HepG2 (cell line): ENCODE measurements around the gene SAP25. TPM values are rescaled to one million over a fixed set of nuclear protein-coding genes. Genes with fewer than 3 reads are reported as not detected.

Source experiments
- CAMTA2 ChIP-seq: sonication (generic); formaldehyde crosslinking; IDR thresholded peaks from 2 replicates; pipeline ENCODE4 v1.4.0; 2020; ENCODE audit warnings: mild to moderate bottlenecking, missing genetic modification reagents, borderline replicate concordance
- CBX2 ChIP-seq, 2 experiments: fragments of 200-600 bp in 1 of 2; sonication (generic); formaldehyde crosslinking in 1 of 2; IDR thresholded peaks; 2 replicates each; pipeline versions ENCODE4 v1.7.0 to v1.8.1; 2018 to 2022; ENCODE audit warnings: low read depth in 2 of 2, low read length in 1 of 2, mild to moderate bottlenecking in 1 of 2, missing genetic modification reagents in 1 of 2
- CCAR2 ChIP-seq: fragments of 200-400 bp; formaldehyde crosslinking; optimal IDR thresholded peaks from 2 replicates; pipeline ENCODE3; 2018; ENCODE audit warnings: low read depth, mild to moderate bottlenecking, low read length, moderate library complexity
- CCDC6 ChIP-seq: sonication (generic); formaldehyde crosslinking; IDR thresholded peaks from 2 replicates; pipeline ENCODE4 v1.8.1; 2022; ENCODE audit warnings: mild to moderate bottlenecking, missing genetic modification reagents, moderate library complexity
- GLI4 ChIP-seq: sonication (generic); formaldehyde crosslinking; IDR thresholded peaks from 2 replicates; pipeline ENCODE4 v1.5.1; 2020; ENCODE audit warnings: missing genetic modification reagents, mild to moderate bottlenecking, moderate library complexity, borderline replicate concordance
- HOXA9 ChIP-seq: sonication (generic); formaldehyde crosslinking; IDR thresholded peaks from 2 replicates; pipeline ENCODE4 v1.8.1; 2022; ENCODE audit warnings: missing genetic modification reagents, mild to moderate bottlenecking, moderate library complexity, borderline replicate concordance
- MTA1 ChIP-seq: sonication (generic); formaldehyde crosslinking; IDR thresholded peaks from 2 replicates; pipeline ENCODE4 v1.4.0; 2020; ENCODE audit warnings: missing genetic modification reagents, mild to moderate bottlenecking, borderline replicate concordance
- MYNN ChIP-seq: sonication (generic); formaldehyde crosslinking; IDR thresholded peaks from 2 replicates; pipeline ENCODE4 v1.4.0; 2020; ENCODE audit warnings: mild to moderate bottlenecking, low read depth, missing genetic modification reagents
- MZF1 ChIP-seq: sonication (generic); formaldehyde crosslinking; IDR thresholded peaks from 2 replicates; pipeline ENCODE4 v1.8.1; 2023; ENCODE audit warnings: mild to moderate bottlenecking, missing genetic modification reagents, borderline replicate concordance
- NKX3-1 ChIP-seq: sonication (generic); formaldehyde crosslinking; IDR thresholded peaks from 2 replicates; pipeline ENCODE4 v1.5.0; 2020; ENCODE audit warnings: missing genetic modification reagents
- RBFOX2 ChIP-seq: fragments of 200-400 bp; formaldehyde crosslinking; IDR thresholded peaks from 2 replicates; pipeline ENCODE4 v1.6.1; 2017; ENCODE audit warnings: low read depth, mild to moderate bottlenecking, low read length
- SCMH1 ChIP-seq: sonication (generic); formaldehyde crosslinking; IDR thresholded peaks from 2 replicates; pipeline ENCODE4 v1.9.0; 2021; ENCODE audit warnings: missing genetic modification reagents, mild to moderate bottlenecking, borderline replicate concordance
- SNAPC2 ChIP-seq: sonication (generic); formaldehyde crosslinking; IDR thresholded peaks from 2 replicates; pipeline ENCODE4 v1.8.1; 2022; ENCODE audit warnings: mild to moderate bottlenecking, missing genetic modification reagents
- TAF1 ChIP-seq: sonication (generic); formaldehyde crosslinking; IDR thresholded peaks from 2 replicates; pipeline ENCODE4 v1.4.0; 2020; ENCODE audit warnings: missing genetic modification reagents
- TBX2 ChIP-seq: sonication (generic); formaldehyde crosslinking; IDR thresholded peaks from 2 replicates; pipeline ENCODE4 v1.5.0; 2020; ENCODE audit warnings: missing genetic modification reagents, mild to moderate bottlenecking, borderline replicate concordance
- ZBTB7A ChIP-seq: sonication (generic); formaldehyde crosslinking; IDR thresholded peaks from 2 replicates; pipeline ENCODE4 v1.8.0; 2022; ENCODE audit warnings: mild to moderate bottlenecking, missing genetic modification reagents
- ZFY ChIP-seq: sonication (generic); formaldehyde crosslinking; IDR thresholded peaks from 2 replicates; pipeline ENCODE4 v1.4.0; 2020; ENCODE audit warnings: missing genetic modification reagents
- ZNF260 ChIP-seq: sonication (generic); formaldehyde crosslinking; IDR thresholded peaks from 2 replicates; pipeline ENCODE4 v1.4.0; 2020; ENCODE audit warnings: missing genetic modification reagents, low read depth, mild to moderate bottlenecking, borderline replicate concordance
- ZNF335 ChIP-seq: sonication (generic); formaldehyde crosslinking; IDR thresholded peaks from 2 replicates; pipeline ENCODE4 v1.4.0; 2020; ENCODE audit warnings: missing genetic modification reagents
- ZNF460 ChIP-seq: sonication (generic); formaldehyde crosslinking; IDR thresholded peaks from 2 replicates; pipeline ENCODE4 v1.5.1; 2020; ENCODE audit warnings: missing genetic modification reagents, mild to moderate bottlenecking, borderline replicate concordance
- ZNF549 ChIP-seq: sonication (generic); formaldehyde crosslinking; IDR thresholded peaks from 2 replicates; pipeline ENCODE4 v1.5.0; 2020; ENCODE audit warnings: missing genetic modification reagents
- ZNF83 ChIP-seq: sonication (generic); formaldehyde crosslinking; IDR thresholded peaks from 2 replicates; pipeline ENCODE4 v1.4.0; 2020; ENCODE audit warnings: missing genetic modification reagents, mild to moderate bottlenecking, borderline replicate concordance
- ZNF839 ChIP-seq: sonication (generic); formaldehyde crosslinking; IDR thresholded peaks from 2 replicates; pipeline ENCODE4 v1.4.0; 2020; ENCODE audit warnings: missing genetic modification reagents, mild to moderate bottlenecking, borderline replicate concordance
- polyA plus RNA-seq, 8 experiments: library from polyadenylated mRNA; depleted of rRNA in 3 of 8; stranded (reverse) in 7 of 8; unstranded in 1 of 8; fragments of >200 nt; fragmentation: Illumina TruSeq in 4 of 8; extraction: Trizol in 4 of 8; gene quantifications; 2 replicates each; pipeline versions ENCODE4 v1.2.1 to v1.2.3, GENCODE V29; 2011 to 2016; ENCODE audit warnings: low read depth in 4 of 8, missing spikeins in 1 of 8, mixed read lengths in 1 of 8; ENCODE audit not compliant: insufficient read depth in 1 of 8
- total RNA-seq, 5 experiments: library from RNA; depleted of rRNA; stranded (reverse); fragments of >200 nt; fragmentation: Illumina TruSeq; extraction: Trizol; gene quantifications; 2 replicates each; pipeline ENCODE4 v1.2.3, GENCODE V29; 2016; ENCODE audit warnings: low read depth in 1 of 5
- TF ChIP-seq, protein P1 (sequence below): conservative IDR thresholded peaks from 2 replicates; pipeline ENCODE4 v1.6.1; 2018; ENCODE audit warnings: missing genetic modification reagents
- TF ChIP-seq, protein P2 (sequence below): sonication (generic); formaldehyde crosslinking; IDR thresholded peaks from 2 replicates; pipeline ENCODE4 v1.4.0; 2020; ENCODE audit warnings: mild to moderate bottlenecking, missing genetic modification reagents

SAP25 gene
- total and polyA plus RNA-seq, 2 of the 13 experiments (the other 11 are each of a cell fraction or from before 2014, with no cell fraction given): 0.15 to 0.20 TPM

DNA sequence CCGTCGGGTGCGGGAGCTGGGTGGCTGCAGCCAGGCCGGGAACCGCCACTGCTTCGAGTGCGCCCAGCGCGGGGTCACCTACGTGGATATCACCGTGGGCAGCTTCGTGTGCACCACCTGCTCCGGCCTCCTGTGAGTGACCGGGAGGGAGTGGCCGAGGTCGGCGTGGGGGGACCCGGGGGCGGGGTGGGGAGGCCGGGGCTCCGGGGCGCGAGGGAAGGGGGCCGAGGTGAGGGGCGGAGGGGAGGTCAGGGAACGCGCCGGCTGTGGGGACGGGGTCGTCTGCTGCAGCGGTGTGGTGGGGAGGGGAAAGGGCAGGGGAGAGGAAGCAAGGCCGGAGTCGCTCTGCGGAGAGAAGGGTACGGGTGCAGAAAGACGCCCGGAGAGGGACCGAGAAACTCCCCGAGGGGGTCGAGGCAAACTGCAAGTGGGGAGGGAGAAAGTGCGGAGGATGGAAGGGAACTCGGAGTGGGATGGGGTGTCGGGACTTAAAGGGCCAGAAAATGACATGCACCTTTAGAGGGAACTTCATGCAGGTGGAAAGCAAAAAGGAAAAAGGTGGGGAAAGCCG is 34.2 kb downstream of the SAP25 start (continued):
- peak; percentile 28 for TF ChIP-seq TAF1 (CRISPR knock-in tag)
- TF ChIP-seq MYNN (CRISPR knock-in tag): no peak
- no peak for TF ChIP-seq CCAR2
- TF ChIP-seq HOXA9 (CRISPR knock-in tag): no peak
- TF ChIP-seq ZNF260: no peak
- TF ChIP-seq SNAPC2 (CRISPR knock-in tag): no peak
- no peak for TF ChIP-seq ZNF83 (CRISPR knock-in tag)
- TF ChIP-seq MTA1 (CRISPR knock-in tag): peak; percentile 3; the same call in 1 of the 2 replicates
- no peak for TF ChIP-seq ZNF460 (CRISPR knock-in tag)
- TF ChIP-seq, protein P1, sequence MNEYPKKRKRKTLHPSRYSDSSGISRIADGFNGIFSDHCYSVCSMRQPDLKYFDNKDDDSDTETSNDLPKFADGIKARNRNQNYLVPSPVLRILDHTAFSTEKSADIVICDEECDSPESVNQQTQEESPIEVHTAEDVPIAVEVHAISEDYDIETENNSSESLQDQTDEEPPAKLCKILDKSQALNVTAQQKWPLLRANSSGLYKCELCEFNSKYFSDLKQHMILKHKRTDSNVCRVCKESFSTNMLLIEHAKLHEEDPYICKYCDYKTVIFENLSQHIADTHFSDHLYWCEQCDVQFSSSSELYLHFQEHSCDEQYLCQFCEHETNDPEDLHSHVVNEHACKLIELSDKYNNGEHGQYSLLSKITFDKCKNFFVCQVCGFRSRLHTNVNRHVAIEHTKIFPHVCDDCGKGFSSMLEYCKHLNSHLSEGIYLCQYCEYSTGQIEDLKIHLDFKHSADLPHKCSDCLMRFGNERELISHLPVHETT (CRISPR knock-in tag): no peak
- no peak for TF ChIP-seq CCDC6 (CRISPR knock-in tag)
- peak; percentile 88 for TF ChIP-seq RBFOX2
- 0 out of 2 replicates have a peak, but pooled peaks have one; percentile 42 for TF ChIP-seq ZBTB7A
- TF ChIP-seq ZNF335 (CRISPR knock-in tag): no peak
- TF ChIP-seq SCMH1 (CRISPR knock-in tag): no peak
- no peak for TF ChIP-seq ZNF839 (CRISPR knock-in tag)
- no peak for TF ChIP-seq NKX3-1 (CRISPR knock-in tag)
- TF ChIP-seq ZNF549: no peak
- TF ChIP-seq GLI4 (CRISPR knock-in tag): no peak
- no peak for TF ChIP-seq MZF1 (CRISPR knock-in tag)
- no peak for TF ChIP-seq CBX2 (IDR thresholded peaks at IDR 0.05; ENCODE audit: low read depth, low read length)
- no peak for TF ChIP-seq CBX2 (CRISPR knock-in tag; IDR thresholded peaks at IDR 0.05; ENCODE audit: low read depth)
- TF ChIP-seq ZFY (CRISPR knock-in tag): peak; percentile 7
- TF ChIP-seq TBX2 (CRISPR knock-in tag): no peak
- TF ChIP-seq, protein P2, sequence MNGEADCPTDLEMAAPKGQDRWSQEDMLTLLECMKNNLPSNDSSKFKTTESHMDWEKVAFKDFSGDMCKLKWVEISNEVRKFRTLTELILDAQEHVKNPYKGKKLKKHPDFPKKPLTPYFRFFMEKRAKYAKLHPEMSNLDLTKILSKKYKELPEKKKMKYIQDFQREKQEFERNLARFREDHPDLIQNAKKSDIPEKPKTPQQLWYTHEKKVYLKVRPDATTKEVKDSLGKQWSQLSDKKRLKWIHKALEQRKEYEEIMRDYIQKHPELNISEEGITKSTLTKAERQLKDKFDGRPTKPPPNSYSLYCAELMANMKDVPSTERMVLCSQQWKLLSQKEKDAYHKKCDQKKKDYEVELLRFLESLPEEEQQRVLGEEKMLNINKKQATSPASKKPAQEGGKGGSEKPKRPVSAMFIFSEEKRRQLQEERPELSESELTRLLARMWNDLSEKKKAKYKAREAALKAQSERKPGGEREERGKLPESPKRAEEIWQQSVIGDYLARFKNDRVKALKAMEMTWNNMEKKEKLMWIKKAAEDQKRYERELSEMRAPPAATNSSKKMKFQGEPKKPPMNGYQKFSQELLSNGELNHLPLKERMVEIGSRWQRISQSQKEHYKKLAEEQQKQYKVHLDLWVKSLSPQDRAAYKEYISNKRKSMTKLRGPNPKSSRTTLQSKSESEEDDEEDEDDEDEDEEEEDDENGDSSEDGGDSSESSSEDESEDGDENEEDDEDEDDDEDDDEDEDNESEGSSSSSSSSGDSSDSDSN (CRISPR knock-in tag): peak; percentile 45; the same call in 1 of the 2 replicates
- no peak for TF ChIP-seq CAMTA2 (CRISPR knock-in tag)
